BJ (cell line): ENCODE measurements around the gene COG1. TPM values are rescaled to one million over a fixed set of nuclear protein-coding genes. Genes with fewer than 3 reads are reported as not detected.

Source experiments
- CTCF ChIA-PET: fragments of 350-600 bp; formaldehyde crosslinking; extraction: SDS; loops from one replicate; lab custom pipeline; 2021; ENCODE audit warnings: antibody characterized with exemption, inconsistent platforms; lab: Yijun Ruan, JAX
- POLR2A ChIA-PET: fragments of 300-600 bp; sonication (Branson Sonifier 250); formaldehyde crosslinking; extraction: SDS; loops from one replicate; lab custom pipeline; 2021; ENCODE audit warnings: antibody characterized with exemption; lab: Charles Lee
- DNase-seq: peaks from one replicate; pipeline ENCODE4 v3.0.0-alpha.2; 2011; ENCODE audit warnings: low read depth
- H3K27me3 ChIP-seq: 2 replicates; pipeline ENCODE4 v1.6.0; 2011; ENCODE audit warnings: low read length; ENCODE audit not compliant: control insufficient read depth, insufficient read depth
- H3K36me3 ChIP-seq: 2 replicates; pipeline ENCODE4 v1.5.1; 2011; ENCODE audit warnings: low read length; ENCODE audit not compliant: control insufficient read depth, insufficient read depth
- H3K4me3 ChIP-seq: 2 replicates; pipeline ENCODE4 v1.5.1; 2011; ENCODE audit warnings: low read depth, mild to moderate bottlenecking, control low read depth, low read length
- CTCF ChIP-seq: IDR thresholded peaks from 2 replicates; pipeline ENCODE4 v1.5.1; 2011; ENCODE audit warnings: low read depth, mild to moderate bottlenecking, control low read depth, inconsistent platforms, low read length, moderate library complexity; ENCODE audit not compliant: insufficient read depth
- polyA plus RNA-seq: library from polyadenylated mRNA; depleted of rRNA; stranded (reverse); fragments of >200 nt; gene quantifications from 2 replicates; pipeline ENCODE4 v1.2.3, GENCODE V29; 2011

Gene COG1
- polyA plus RNA-seq, 1 experiment = 54.9 TPM

- no peak for DNase-seq
- no peak overlapping the region for H3K4me3 ChIP-seq
- CTCF ChIA-PET = interaction anchor here (0.9 to 18.8 kb wide), 6 partner anchors 9 to 694 kb away, joined by 3 to 427 read pairs (median 9); no protein-coding TSS in a partner anchor
- peaks cover 4% of the 10 kb centered on the region for H3K36me3 ChIP-seq
- no peaks in the 10 kb centered on the region; the same call in 1 of the 2 replicates for H3K27me3 ChIP-seq
- POLR2A ChIA-PET = no interaction called here
- TF ChIP-seq CTCF = no peak
Measured at GRCh38 chr17:73250851-73251640, 58.2 kb downstream of the COG1 start.

GRCh38 chr17:73251871-73252270 is 59.0 kb downstream of the COG1 start:
- TF ChIP-seq CTCF = no peak
- no peak overlapping the region for H3K4me3 ChIP-seq
- peaks cover 4% of the 10 kb centered on the region for H3K36me3 ChIP-seq
- ChIA-PET POLR2A (no interaction called here), CTCF (interaction anchor here (0.9 to 18.8 kb wide), 3 partner anchors 9 to 526 kb away, joined by 3 to 427 read pairs (median 12); no protein-coding TSS in a partner anchor)
- DNase-seq = no peak
- H3K27me3 ChIP-seq = no peaks in the 10 kb centered on the region; the same call in 1 of the 2 replicates

GRCh38 chr17:73255671-73256181 is 62.9 kb downstream of the COG1 start:
- TF ChIP-seq CTCF = peak; percentile 98
- no peak overlapping the region for H3K4me3 ChIP-seq
- H3K36me3 ChIP-seq = no peaks in the 10 kb centered on the region
- POLR2A ChIA-PET = no interaction called here
- DNase-seq = no peak
- no peaks in the 10 kb centered on the region; the same call in 1 of the 2 replicates for H3K27me3 ChIP-seq
- CTCF ChIA-PET = interaction anchor here (0.6 to 18.8 kb wide), 28 partner anchors 10 to 538 kb away, joined by 3 to 427 read pairs (median 4); partner anchors contain the start of gene CDC42EP4

GRCh38 chr17:73256220-73256619 is 63.4 kb downstream of the COG1 start:
- POLR2A ChIA-PET = no interaction called here

More at GRCh38 chr17:73256220-73256619, 63.4 kb downstream of the COG1 start:
- no peak for TF ChIP-seq CTCF
- no peak for DNase-seq
- no peaks in the 10 kb centered on the region for H3K36me3 ChIP-seq
- no peak overlapping the region for H3K4me3 ChIP-seq
- CTCF ChIA-PET = interaction anchor here (0.8 to 18.8 kb wide), 18 partner anchors 9 to 174 kb away, joined by 3 to 427 read pairs (median 6); partner anchors contain the start of gene CDC42EP4
- H3K27me3 ChIP-seq = no peaks in the 10 kb centered on the region; the same call in 1 of the 2 replicates
